HepG2 (cell line): Measurements from ENCODE around the gene OSR1. TPM values are rescaled to one million over a fixed set of nuclear protein-coding genes. Genes with fewer than 3 reads are reported as not detected.

Experiments used
- ATAC-seq: fragments of 200-7000 bp; cut with Tn5 transposase; 3 replicates; pipeline ENCODE4 v1.9.1; 2020; ENCODE audit warnings: mild to moderate bottlenecking, moderate library complexity
- BruUV-seq: library from RNA; stranded (reverse); fragments of 400-500 nt; replicated peaks from 2 replicates; lab custom pipeline; 2021; lab: Mats Ljungman, UMichigan
- CTCF ChIA-PET: fragments of 300-600 bp; formaldehyde crosslinking; extraction: SDS; loops from one replicate; lab custom pipeline; 2021; ENCODE audit warnings: low total read pairs, inconsistent platforms, low intra/inter-chr PET ratio; lab: Yijun Ruan, JAX
- POLR2A ChIA-PET: fragments of 350-600 bp; sonication (Branson Sonifier 250); formaldehyde crosslinking; loops from one replicate; lab custom pipeline; 2020; ENCODE audit warnings: antibody characterized with exemption, inconsistent platforms; lab: Yijun Ruan, JAX
- DNase-seq: peaks from one replicate; pipeline ENCODE4 v3.0.0-alpha.2; 2015; ENCODE audit warnings: low spot score
- FAIRE-seq: peaks from 3 replicates; lab custom pipeline; 2011; peaks lifted over from hg19 to GRCh38; lab: Jason Lieb, UNC
- H2AFZ ChIP-seq: one replicate; pipeline ENCODE4 v1.6.1; 2011; ENCODE audit warnings: low read length, inconsistent platforms
- H3K27ac ChIP-seq: fragments of 300-600 bp; 3 replicates; pipeline ENCODE4 v1.8.0; 2011; ENCODE audit warnings: mixed run types, mild to moderate bottlenecking, mixed read lengths, low read length, inconsistent platforms; ENCODE audit not compliant: insufficient read depth; ENCODE audit errors: extremely low read length
- H3K27me3 ChIP-seq, 2 experiments: fragments of 200-600 bp in 1 of 2; 2 replicates in 1 of 2; 3 replicates in 1 of 2; pipeline versions ENCODE4 v1.6.0 to v1.8.0; 2011; ENCODE audit warnings: low read length in 2 of 2, mild to moderate bottlenecking in 2 of 2, moderate library complexity in 2 of 2, inconsistent platforms in 1 of 2; ENCODE audit not compliant: insufficient read depth in 2 of 2, control insufficient read depth in 1 of 2
- H3K36me3 ChIP-seq, 2 experiments: fragments of 200-600 bp in 1 of 2; replicated peaks in 1 of 2; 2 replicates in 1 of 2; 3 replicates in 1 of 2; pipeline versions ENCODE4 v1.5.1 to v1.8.0; 2011; ENCODE audit warnings: low read length in 2 of 2, inconsistent platforms in 1 of 2; ENCODE audit not compliant: insufficient read depth in 2 of 2, control insufficient read depth in 1 of 2
- H3K4me1 ChIP-seq: 2 replicates; pipeline ENCODE4 v1.5.1; 2012; ENCODE audit warnings: low read length, inconsistent platforms; ENCODE audit not compliant: insufficient read depth
- H3K4me2 ChIP-seq: 2 replicates; pipeline ENCODE4 v1.6.0; 2011; ENCODE audit warnings: low read depth, low read length, inconsistent platforms
- H3K4me3 ChIP-seq, 3 experiments: fragments of 200-600 bp in 1 of 3; sonication (generic), shearing (Covaris generic) in 1 of 3; replicated peaks in 1 of 3; 2 replicates each; pipeline ENCODE4 v1.5.1; 2011 to 2016; ENCODE audit warnings: low read length in 3 of 3, inconsistent platforms in 2 of 3, low read depth in 2 of 3, mild to moderate bottlenecking in 2 of 3, control low read depth in 1 of 3, mixed read lengths in 1 of 3; ENCODE audit not compliant: insufficient read depth in 1 of 3
- H3K79me2 ChIP-seq: one replicate; pipeline ENCODE4 v1.6.1; 2011; ENCODE audit warnings: low read length, inconsistent platforms; ENCODE audit not compliant: insufficient read depth
- H3K9ac ChIP-seq: 2 replicates; pipeline ENCODE4 v1.6.0; 2011; ENCODE audit warnings: mild to moderate bottlenecking, low read depth, low read length, inconsistent platforms; ENCODE audit not compliant: insufficient read depth
- H3K9me3 ChIP-seq: 2 replicates; pipeline ENCODE4 v1.5.1; 2012; ENCODE audit warnings: mild to moderate bottlenecking, low read length
- H4K20me1 ChIP-seq: 2 replicates; pipeline ENCODE4 v1.6.0; 2011; ENCODE audit warnings: inconsistent platforms, mild to moderate bottlenecking, low read length, moderate library complexity; ENCODE audit not compliant: insufficient read depth
- ETV6 ChIP-seq: sonication (generic); formaldehyde crosslinking; conservative IDR thresholded peaks from 2 replicates; pipeline ENCODE4 v1.4.0; 2020; ENCODE audit warnings: missing genetic modification reagents
- MIER2 ChIP-seq: IDR thresholded peaks from 2 replicates; pipeline ENCODE4 v1.6.1; 2016; ENCODE audit warnings: missing biosample characterization, missing genetic modification reagents
- MLX ChIP-seq: IDR thresholded peaks from 2 replicates; pipeline ENCODE4 v1.6.1; 2016
- SNAPC4 ChIP-seq: sonication (generic); formaldehyde crosslinking; IDR thresholded peaks from 2 replicates; pipeline ENCODE4 v1.4.0; 2020; ENCODE audit warnings: mild to moderate bottlenecking, missing genetic modification reagents
- ZBTB38 ChIP-seq: sonication (generic); formaldehyde crosslinking; IDR thresholded peaks from 2 replicates; pipeline ENCODE4 v1.5.1; 2020; ENCODE audit warnings: mild to moderate bottlenecking, missing genetic modification reagents
- ZFYVE20 ChIP-seq: sonication (generic); formaldehyde crosslinking; IDR thresholded peaks from 2 replicates; pipeline ENCODE4 v1.8.0; 2023; ENCODE audit warnings: low read depth, mild to moderate bottlenecking, moderate library complexity, missing genetic modification reagents, borderline replicate concordance
- ZNF275 ChIP-seq: sonication (generic); formaldehyde crosslinking; IDR thresholded peaks from 2 replicates; pipeline ENCODE4 v1.8.0; 2022; ENCODE audit warnings: missing genetic modification reagents, mild to moderate bottlenecking, inconsistent platforms, borderline replicate concordance
- ZNF616 ChIP-seq: sonication (generic); formaldehyde crosslinking; IDR thresholded peaks from 2 replicates; pipeline ENCODE4 v1.5.0; 2020; ENCODE audit warnings: low read depth, mild to moderate bottlenecking, missing genetic modification reagents
- ZNF724P ChIP-seq: sonication (generic); formaldehyde crosslinking; IDR thresholded peaks from 2 replicates; pipeline ENCODE4 v1.8.0; 2022; ENCODE audit warnings: missing genetic modification reagents, borderline replicate concordance
- WGBS: methylation state at CpG from one replicate; pipeline ENCODE4 v1.1.6; 2017; ENCODE audit warnings: low lambda C conversion rate; 5-methylcytosine and 5-hydroxymethylcytosine counted together
- in situ Hi-C: cut with HindIII; loops from 2 replicates; pipeline ENCODE4 v1.10.0; 2017; ENCODE audit warnings: low pct_unique_long_range_greater_than_20kb; ENCODE audit not compliant: extremely low pct_ligation_motif_present
- intact Hi-C: fragments of 100-400 bp; cut with micrococcal nuclease; formaldehyde crosslinking; loops from one replicate; pipeline ENCODE4 v1.10.0; 2022; ENCODE audit not compliant: unreplicated experiment
- polyA plus RNA-seq, 8 experiments: library from polyadenylated mRNA; depleted of rRNA in 3 of 8; stranded (reverse) in 7 of 8; unstranded in 1 of 8; fragments of >200 nt; fragmentation: Illumina TruSeq in 4 of 8; extraction: Trizol in 4 of 8; gene quantifications; 2 replicates each; pipeline versions ENCODE4 v1.2.1 to v1.2.3, GENCODE V29; 2011 to 2016; ENCODE audit warnings: low read depth in 4 of 8, missing spikeins in 1 of 8, mixed read lengths in 1 of 8; ENCODE audit not compliant: insufficient read depth in 1 of 8
- total RNA-seq, 5 experiments: library from RNA; depleted of rRNA; stranded (reverse); fragments of >200 nt; fragmentation: Illumina TruSeq; extraction: Trizol; gene quantifications; 2 replicates each; pipeline ENCODE4 v1.2.3, GENCODE V29; 2016; ENCODE audit warnings: low read depth in 1 of 5
- TF ChIP-seq, protein P1 (sequence below): IDR thresholded peaks from 2 replicates; pipeline ENCODE4 v1.6.1; 2016; ENCODE audit warnings: missing genetic modification reagents, missing compliant biosample characterization

OSR1 gene
- total and polyA plus RNA-seq, 2 of the 13 experiments (the other 11 are each of a cell fraction or from before 2014, with no cell fraction given): 0.63 to 1.1 TPM

- POLR2A ChIA-PET: no interaction called here
- Histone ChIP-seq H3K79me2 (no peaks in the 10 kb centered on the region), H3K36me3 (no peaks in the 10 kb centered on the region)
- no peak for FAIRE-seq
- TF ChIP-seq MLX (CRISPR knock-in tag): no peak
- no peak for TF ChIP-seq ZFYVE20 (CRISPR knock-in tag)
- no peak for TF ChIP-seq ZBTB38 (CRISPR knock-in tag)
- TF ChIP-seq, protein P1, sequence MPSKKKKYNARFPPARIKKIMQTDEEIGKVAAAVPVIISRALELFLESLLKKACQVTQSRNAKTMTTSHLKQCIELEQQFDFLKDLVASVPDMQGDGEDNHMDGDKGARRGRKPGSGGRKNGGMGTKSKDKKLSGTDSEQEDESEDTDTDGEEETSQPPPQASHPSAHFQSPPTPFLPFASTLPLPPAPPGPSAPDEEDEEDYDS (CRISPR knock-in tag): no peak
- TF ChIP-seq ETV6 (CRISPR knock-in tag): no peak
- TF ChIP-seq, all 625 proteins: peak for 0
- Histone ChIP-seq H3K4me2 (no peak overlapping the region), H4K20me1 (no peaks in the 10 kb centered on the region), H3K4me1 (peaks cover 18% of the 10 kb centered on the region), H3K27me3 (peaks cover 5 to 38% of the 10 kb centered on the region in 2 experiments; a peak in 4 of 5 replicates), H3K9me3 (no peaks in the 10 kb centered on the region), H3K9ac (no peak overlapping the region), H3K27ac (no peak overlapping the region), H2AFZ (no peak overlapping the region), H3K4me3 (no peak overlapping the region)
- 90% methylated on average over 34 of the region's 35 CpGs for WGBS
- no TSS peak for BruUV-seq
- ATAC-seq (no peak), DNase-seq (no peak)
- CTCF ChIA-PET: no interaction called here
- in situ Hi-C loops: loop anchor here (5.0 kb wide), 1 partner anchor 506 kb away; no protein-coding TSS in a partner anchor
- intact Hi-C loops: no loop called here
Measured at GRCh38 chr2:19355931-19356544, 2.4 kb downstream of the OSR1 start.

DNA sequence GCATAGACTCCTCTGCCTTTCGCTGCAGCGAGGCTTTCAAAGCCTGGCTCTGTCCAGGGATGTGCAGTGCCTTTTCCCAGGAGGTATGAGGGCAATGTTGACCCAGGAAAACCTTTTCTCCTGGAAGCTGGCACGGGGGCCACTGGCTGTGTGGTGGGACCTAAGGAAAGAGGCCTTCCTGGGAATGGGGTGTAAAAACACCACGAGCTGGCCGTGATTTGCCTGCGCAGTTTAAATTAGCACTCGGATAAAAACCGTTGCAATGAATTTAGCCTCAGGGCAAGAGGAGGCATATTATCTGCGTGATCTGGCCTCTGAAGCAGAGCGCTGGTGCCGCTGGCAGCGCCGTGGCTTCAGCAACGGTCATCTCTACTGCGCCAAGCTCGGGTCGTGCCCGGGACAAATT, 3.0 kb downstream of the OSR1 start:
- in situ Hi-C loops: loop anchor here (5.0 kb wide), 1 partner anchor 507 kb away; no protein-coding TSS in a partner anchor
- Histone ChIP-seq H4K20me1 (no peaks in the 10 kb centered on the region), H3K36me3 (no peaks in the 10 kb centered on the region), H3K9me3 (no peaks in the 10 kb centered on the region), H2AFZ (no peak overlapping the region), H3K79me2 (no peaks in the 10 kb centered on the region), H3K9ac (no peak overlapping the region), H3K4me2 (no peak overlapping the region), H3K4me3 (no peak overlapping the region), H3K27me3 (peaks cover 5 to 32% of the 10 kb centered on the region in 2 experiments; a peak in 4 of 5 replicates), H3K27ac (no peak overlapping the region), H3K4me1 (peaks cover 18% of the 10 kb centered on the region)
- ChIA-PET CTCF (no interaction called here), POLR2A (no interaction called here)
- no TSS peak for BruUV-seq
- FAIRE-seq: no peak
- DNase-seq: no peak
- intact Hi-C loops: no loop called here
- no peak for ATAC-seq
- 83% methylated on average over 18 of the region's 18 CpGs for WGBS
- TF ChIP-seq ZNF616 (CRISPR knock-in tag): no peak
- TF ChIP-seq SNAPC4 (CRISPR knock-in tag): no peak
- TF ChIP-seq MIER2 (CRISPR knock-in tag): no peak
- TF ChIP-seq ZNF275 (CRISPR knock-in tag): no peak
- no peak for TF ChIP-seq ZNF724P
